NOMO-1 treated with dmso at 0.1 percent for 144 hours (cell line): ENCODE measurements around the gene MACROD1.

Experiments
- DNase-seq: peaks from one replicate; lab custom pipeline; 2025; ENCODE audit not compliant: unreplicated experiment; lab: John Stamatoyannopoulos, UW

The MACROD1 gene

DNA sequence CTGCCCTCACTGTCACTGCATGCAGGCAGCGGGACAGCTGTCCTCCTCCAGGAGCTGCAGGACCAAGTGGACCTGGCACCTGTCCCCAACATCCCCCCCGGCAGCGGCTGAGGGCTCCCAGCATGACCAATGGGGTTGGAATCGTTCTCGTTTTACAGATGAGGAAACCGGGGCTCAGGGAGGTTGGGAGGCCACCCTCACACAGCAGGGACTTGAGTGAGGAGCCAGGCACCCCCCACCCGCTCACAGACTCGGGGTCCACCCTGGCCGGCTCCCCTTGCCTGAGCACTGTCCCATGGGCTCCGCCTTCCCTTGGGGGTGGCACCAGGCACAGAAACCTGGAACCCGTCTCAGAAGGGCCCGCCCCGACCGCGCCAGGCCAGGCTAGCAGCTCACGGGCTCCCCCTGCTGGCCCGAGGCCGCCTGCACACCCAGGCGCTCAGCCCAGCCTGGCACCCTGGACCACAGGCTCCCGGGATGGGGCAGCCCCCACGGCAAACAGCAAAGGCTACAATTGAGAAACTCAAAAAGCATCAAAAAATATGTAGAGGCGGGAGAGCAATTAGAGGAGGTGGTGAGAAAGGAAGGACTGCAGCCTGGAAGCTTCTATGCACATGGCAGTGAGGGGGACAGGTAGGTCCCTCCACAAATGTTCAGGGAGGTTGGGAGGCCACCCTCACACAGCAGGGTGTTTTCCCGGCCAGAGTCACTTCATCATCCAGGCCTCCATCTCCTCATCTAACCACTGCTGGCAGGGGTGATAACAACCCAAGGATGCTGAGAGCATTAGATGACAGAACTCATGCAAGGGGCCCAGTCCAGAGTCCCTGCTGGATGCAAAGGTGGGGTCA, 12.8 kb downstream of the MACROD1 start:
- no peak for DNase-seq

DNA sequence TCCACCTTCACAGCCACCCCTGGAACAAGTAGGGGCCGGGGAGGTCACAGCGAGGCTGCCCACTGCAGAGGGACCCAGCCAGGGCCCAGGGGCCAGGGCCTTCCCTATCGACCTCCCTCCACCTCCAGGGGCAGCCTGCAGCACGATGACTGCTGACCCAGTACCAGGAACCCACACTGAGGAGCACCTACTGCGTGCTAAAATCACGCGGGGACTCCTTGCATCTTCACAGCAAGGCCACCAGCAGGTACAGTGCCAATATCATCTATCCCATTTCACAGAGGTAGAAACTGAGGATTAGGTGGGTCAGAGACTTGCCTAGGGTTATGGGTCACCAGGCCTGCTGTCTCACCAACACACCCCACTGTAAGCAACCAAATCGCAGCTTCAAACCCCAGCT, 14.6 kb downstream of the MACROD1 start:
- no peak for DNase-seq

DNA sequence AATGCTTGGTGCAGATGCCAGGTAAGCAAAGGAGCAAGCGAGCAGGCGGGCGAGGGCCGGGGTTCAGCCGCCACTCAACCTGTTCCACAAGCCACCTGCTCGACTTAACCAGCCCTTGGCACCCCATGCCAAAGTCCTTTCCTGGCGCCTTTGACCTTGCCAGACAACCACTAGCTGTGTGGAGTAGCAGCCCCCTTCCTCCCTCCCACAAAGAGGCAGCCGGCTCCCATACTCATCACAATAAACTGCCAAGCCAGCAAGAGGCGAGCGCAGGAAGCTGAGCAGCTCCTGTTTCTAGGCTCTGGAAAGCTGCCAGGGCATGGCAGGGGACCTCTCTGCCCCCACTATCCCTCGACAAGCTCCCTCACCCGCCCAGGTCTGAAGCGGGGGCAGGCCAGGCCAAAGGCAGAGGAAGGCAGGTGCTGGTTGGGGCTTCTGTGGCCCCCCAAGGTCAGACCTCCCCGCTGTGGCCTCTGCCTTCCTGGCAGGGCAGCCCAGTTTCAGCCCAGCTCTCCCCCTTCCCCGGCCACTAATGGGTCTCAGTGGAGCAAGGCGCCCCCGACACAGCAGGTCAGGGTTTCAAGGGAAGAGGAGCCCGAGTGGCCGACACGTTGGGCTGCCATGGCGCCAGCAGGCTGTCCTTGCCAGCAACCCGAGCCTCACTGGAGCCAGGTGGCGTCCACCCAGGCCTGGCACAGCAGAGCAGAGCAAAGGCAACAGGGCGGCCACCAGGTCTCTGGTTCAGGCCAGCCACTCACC, 15.3 kb downstream of the MACROD1 start:
- DNase-seq, result no peak

DNA sequence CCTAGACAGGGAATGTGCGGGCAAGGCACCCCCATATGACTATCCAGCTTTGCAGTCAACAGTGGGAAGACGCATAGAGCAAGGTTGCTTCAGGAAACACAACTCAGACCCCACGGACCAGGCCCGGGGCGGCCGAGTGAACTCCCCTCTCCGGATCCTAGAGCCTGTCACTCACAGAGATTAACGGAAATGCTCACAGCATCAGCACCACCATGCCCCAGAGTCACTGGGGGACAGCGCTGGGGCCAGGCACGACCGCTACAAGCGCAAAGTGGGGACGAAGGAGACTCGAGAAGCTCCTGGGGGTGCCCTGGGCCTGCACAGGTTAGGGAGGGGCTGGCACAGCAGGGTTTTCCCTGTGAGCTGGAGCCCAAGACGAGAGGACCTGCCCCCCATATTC, 15.9 kb downstream of the MACROD1 start:
- no peak for DNase-seq

DNA sequence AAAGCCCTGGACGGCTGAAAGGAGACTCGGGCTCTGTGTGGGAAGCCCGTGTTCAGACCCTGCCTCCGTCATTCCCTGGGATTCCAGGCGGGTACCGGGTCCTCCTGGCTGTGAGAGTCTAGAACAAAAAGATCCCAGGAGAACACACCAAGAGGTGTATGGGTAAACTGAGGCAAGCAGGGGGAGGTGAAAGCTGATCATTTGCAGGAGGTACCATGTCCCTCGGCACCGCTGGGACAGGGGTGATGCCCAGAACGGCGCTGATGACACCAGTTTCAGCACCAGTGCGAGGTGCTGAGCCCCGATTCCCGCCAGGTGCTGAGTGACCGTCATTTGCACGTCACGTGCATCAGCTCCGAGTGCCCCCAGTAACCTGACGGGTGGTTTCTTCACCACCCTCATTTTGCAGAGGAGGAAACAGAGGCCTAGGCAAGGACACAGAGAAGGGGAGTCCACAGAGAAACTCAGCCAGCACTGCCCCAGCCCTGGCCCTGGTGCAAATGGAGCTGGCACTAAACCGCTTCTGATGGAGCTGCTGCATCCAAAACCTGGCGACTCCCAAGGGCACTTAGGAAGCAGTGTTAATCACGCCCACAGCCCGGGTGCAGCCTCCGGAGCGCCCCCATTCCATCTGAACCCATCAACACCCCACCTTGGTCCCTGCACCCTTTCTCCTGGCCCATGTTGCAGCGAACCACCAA, 16.8 kb downstream of the MACROD1 start:
- DNase-seq, result no peak

DNA sequence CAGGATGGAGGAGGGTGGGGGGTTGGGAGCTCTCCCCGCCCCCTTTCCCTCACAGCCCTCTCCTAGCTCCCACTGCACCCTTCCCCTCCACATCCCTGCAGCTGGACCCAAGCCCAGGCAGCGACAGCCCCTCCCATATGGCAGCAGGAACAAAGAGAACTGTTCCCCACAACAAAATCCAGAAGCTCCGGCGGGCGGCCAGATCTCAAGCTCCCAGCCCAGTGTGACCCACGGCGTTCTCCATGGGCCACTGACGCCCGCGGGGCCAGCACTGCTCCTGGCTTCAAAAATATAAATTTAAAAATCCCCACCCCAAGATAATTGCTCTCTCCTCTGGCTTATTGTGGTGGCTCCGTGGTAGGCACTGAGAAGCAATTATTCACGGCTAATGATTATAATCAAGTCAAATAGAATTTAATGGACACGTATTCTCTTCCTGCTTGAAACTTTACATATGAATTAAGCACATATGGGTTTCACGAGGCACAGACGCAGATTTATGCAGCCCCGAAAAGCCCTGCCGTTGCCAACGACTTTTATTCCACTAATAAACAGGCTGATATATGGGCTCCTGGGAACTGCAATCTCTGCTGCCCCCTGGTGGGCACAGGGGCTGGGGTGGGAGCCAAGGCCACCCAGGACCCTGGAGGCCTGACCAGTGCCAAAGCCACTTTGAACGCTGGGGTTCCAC, 17.5 kb downstream of the MACROD1 start:
- no peak for DNase-seq

DNA sequence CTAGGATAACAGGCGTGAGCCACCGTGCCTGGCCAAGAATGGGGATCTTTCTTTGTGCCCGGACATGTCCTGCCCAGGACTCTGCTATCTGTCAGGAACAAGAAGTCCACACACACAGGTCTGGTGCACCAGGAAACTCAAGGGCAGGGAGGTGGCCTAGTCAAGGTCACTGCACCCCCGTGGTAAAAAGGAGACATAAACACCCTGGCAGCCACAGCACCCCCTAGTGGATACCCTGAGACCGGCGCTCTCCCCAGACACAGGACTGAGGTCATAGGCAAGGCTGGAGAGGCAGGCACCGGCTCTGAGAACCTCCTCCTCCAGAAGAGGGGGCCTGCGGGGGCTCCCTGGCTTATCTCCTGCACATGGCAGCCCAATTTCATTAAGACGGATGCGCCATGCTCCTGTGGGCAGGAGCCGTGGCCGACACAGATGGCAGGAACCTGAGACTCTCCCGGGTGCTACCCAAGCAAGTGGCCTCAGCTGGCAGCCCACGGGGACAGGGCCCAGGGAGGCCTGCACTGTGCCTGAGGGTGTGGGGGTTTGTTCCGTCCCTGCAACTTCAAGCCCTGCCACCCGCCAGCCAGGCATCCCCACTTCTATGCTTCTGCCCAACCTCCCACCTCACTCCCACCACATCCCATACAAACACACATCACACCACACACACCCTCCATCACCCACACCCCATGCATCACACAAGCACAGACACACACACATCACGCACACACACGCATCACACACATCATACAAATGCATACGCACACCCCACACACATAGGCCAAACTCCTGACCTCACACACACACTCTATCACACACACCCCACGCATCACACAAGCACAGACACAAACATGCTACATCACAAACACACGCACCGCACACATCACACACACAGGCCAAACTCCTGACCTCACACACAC, 19.6 kb downstream of the MACROD1 start:
- DNase-seq, result peak; percentile 11

DNA sequence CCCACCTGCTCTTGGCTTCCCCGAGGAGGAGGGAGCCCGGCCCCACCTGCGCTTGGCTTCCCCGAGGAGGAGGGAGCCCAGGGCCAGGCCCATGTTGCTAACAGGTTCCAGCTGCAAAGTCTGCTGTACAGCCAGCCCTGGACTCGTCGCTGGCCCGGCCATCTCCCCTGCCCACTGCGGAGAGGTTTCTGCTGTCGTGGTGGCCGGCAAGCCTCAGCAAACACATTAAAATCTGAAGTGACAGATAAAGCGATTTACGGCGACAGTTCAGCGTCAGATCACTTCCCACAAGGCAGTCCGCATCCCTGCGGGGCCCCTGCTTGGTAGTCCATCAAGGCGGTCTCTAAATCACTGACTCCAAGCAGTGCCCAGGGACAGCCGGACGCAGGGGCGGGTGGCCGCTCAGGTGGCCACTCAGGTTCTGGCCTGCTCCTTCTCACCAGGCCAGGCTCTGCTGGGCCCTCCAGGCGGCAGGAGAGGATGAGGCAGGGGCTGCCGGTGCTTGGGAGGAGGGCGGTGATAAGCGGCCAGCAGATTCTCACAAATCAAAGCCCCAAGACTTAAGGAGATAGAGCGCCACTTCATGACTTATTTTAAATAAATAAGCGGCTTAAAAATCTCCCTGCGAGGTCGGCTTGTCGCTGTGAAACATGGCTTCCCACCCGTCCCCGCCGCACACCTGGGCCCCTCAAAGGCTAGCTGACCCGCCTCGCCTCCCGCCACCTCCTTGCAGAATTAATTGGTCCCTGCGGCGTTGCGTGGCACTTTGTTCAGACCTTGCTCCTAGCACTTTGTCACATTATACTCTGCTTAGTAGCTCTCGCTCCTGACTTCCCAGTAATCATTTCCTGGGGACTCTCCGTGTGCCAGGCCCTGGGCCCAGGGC, 21.1 kb downstream of the MACROD1 start:
- DNase-seq, result no peak

DNA sequence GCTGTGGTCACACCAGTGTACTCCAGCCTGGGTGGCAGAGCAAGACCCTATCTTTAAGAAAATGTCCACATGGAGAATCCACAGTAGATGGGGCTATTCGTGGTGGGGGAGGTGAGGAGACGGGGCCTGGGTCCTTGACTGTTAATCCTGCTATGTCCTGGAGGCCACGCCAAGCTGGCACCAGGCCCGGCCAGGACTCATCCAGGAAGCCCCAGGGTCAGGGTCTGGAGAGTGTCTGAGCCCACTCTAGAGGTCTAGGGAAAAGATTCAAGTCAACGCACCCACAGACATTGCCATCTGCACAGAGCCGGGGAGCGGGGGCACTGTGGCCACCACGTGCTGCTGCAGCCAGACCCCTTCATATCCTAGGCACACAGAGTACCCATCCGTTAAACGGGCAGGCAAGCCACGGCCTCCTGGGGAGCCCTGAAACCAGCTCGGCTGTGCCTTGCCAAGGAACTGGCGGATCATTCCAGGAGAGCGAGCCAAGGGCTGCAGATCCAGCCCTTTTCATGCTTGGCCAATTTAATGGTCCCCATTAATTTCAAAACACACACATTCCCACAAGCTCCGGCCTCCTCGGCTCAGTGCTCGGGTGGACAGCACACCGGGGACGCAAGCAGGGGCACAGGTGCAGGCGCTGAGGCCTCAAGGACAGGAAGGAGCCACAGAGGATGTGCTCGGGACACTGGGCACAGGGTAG, 24.7 kb downstream of the MACROD1 start:
- no peak for DNase-seq

DNA sequence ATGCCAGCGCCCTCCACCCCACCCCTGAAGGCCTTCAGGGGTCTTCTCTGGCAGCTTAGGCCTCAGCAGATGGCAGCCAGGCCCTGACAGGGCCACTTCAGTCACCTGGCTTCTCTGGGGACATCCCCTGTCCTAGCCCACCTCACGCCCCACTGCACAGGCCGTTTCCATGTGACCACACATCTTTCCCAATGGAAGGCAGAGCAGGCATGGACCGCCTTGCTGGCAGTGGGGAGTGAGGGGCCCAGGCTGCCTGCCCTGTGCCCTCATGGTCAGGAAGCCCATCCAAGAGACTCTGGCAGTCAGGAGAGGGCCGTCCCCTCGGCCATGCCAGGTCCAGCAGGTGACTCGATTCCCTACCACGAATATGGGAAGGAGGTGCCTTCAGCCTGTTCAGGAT, 25.8 kb downstream of the MACROD1 start:
- DNase-seq, result no peak

DNA sequence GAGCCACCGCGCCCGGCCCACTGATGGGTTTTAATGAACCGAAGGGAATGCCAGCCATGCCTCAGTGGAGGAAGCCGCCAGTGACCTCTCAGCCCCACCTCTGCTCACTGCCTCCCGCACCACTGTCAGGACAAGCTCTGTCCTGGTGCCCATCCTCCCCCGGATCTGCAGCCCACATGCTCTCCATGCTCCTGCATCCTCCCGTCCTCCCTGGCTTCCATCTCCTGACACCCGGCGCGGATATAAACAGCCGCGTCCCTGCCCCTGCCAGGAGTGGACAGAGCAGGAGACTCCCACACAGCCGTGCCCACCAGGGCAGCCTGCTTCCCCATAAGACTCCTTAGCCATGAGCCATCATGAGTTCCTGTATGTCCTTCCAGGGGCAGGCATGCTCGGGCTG, 26.9 kb downstream of the MACROD1 start:
- DNase-seq, result no peak

DNA sequence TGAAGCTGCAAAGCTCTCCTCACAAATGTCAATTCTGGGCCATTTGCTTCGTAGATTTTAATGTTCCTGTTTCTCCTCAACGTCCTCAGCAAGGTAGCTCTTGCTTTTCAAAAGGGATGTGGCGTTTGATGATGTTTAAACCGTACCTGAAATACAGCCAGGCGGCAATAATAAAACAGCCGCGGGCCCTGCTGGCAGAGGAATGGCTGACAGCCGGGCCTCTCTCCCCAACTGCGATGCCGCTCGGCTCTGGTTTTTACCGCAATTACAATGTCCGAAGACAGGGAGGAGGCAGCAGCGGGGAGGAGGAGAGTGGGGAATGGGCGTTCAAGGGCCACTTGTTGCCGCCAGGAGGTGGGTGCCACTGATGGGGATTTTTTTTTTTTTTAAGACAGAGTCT, 27.5 kb downstream of the MACROD1 start:
- DNase-seq, result no peak

DNA sequence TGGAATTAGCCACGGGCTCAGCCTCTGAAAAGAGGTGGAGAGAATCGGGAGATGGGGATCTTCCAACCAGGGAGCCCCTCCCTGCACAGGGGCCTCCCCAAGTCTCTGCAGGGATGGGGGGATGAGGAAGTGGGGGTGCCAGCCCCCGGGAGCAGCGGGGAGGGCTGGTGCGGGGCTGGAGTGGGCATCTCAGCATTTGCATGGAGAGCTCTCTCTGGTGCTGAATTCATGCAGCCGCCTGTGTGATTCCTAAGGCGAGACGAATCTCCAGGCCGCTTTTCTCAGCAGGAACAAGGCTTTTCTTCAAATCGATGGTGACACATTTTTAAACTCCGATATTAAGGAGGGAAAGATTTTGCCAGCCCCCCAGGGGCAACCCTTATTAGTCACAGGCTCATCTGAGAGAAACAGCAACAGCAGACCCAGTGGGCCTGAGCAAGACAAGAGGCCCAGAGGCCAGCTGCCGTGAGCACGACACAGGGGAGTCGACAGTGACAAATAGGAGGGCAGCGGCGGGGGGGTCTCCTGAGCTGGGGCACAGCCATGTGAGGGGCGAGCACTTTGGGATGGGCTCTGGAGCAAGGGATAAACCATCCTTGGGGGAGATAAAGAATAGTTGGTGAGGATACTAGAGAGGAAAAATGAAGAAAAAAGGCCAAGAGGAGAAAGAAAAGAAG, 29.0 kb downstream of the MACROD1 start:
- no peak for DNase-seq

DNA sequence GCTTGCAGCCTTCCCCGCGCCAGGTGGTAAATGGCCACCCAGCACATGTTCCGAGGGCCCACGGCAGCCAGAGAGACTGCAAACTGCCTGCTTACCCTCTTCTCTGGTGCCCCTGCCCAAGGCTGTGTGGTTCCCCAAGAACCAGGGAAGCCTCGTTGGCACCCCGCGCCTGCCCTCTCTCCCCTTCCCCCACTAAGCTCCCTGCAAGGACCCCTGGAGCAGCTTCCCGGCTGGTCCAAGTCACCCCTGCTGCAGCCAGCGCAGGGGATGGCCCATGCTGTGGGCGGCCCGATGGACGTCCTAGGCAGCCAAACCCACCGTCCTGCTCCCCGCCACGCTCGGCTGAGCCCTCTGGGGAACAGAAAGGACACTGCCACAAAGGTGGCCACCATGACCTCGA, 30.2 kb downstream of the MACROD1 start:
- DNase-seq, result no peak

DNA sequence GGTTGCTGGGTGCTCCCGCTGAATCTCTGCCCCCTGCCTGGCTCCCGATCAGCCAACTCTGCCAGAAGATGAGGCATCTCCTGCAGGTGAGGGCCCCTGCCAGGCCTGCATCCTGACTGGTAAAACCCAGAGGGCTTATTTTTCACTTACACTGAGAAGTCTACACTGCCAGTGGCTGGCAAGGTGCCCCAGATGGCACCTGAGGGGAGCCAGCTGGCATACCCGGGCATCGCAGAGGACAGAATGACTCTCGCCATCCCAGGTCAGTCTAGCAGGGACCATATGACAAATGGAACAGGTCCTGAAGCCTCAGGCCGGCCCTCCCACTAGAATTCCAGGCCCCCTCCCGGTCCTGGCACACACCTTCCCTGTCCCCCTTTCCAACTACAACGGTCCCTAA, 30.9 kb downstream of the MACROD1 start:
- no peak for DNase-seq

DNA sequence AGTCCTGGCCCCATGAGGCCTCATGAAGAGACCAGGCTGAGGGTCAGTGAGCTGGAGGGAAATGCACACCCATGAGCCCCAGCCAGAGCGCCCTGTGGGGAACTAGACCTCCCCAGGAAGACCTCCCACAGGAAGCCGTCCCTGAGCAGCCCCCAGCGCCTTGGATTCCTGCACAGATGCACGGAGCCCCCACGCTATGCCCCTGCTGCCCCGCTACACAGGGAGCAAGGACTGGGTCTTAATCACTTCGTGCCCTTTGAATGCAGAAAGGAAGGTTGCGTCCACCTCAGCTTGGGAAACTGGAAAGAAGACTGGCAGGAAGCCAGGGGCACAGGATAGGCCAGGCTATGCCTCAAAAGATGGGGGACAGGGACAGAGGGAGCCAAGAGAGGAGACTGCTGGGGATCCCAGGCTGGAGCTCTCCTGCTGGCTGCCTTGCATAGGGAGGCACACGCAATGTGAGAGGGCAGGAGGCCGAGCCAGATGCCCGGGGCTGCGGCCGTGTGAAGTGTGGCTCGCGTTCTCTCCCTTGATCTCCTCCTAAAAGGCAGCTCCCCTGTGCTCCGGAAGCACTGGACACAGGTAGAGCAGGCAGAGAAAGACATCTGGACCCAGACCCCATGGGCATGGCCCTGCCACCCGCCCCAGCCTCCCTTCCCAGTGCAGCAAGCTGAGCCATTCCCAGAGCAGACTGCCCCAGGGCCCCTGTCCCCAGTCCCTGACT, 32.8 kb downstream of the MACROD1 start:
- no peak for DNase-seq

DNA sequence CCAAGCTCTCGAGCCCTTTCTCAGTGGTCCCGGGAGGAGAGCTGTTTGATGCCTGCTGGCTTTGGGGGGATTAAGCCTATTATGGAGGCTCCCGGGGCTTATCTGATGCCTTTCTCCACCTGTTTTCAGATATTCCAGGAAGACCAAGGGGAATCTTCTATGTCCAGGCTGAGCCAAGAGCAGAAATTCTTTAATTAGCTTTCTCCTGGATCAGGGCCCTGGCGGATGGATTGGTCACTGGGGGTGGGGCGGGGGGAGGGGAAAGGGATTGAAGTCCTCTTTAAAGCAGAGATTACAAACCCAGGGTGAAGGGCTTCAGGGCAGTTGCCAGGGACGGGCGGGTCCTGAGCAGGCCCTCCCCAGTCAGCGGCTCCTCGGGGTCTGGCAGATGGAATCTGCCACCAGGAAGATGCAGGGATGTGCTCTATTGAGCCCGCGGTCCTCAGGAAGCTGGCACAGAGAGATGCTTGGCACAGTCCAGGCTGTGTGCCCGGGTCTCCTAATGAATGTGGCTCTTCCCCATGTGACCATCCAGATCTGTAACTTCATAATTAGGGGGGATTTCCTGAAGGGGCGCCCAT, 33.6 kb downstream of the MACROD1 start:
- no peak for DNase-seq
